IMR-90 (cell line): ENCODE data around the gene ARHGAP23.

Experiments used
- BHLHE40 ChIP-seq: fragments of 150-350 bp; IDR thresholded peaks from 2 replicates; pipeline ENCODE4 v1.6.1; 2016; ENCODE audit warnings: mild to moderate bottlenecking, low read depth, low read length
- CEBPB ChIP-seq: IDR thresholded peaks from 2 replicates; pipeline ENCODE4 v1.6.1; 2012; ENCODE audit warnings: low read depth, low read length, improper control_type of control experiment
- CHD1 ChIP-seq: IDR thresholded peaks from 2 replicates; pipeline ENCODE4 v1.6.1; 2012; ENCODE audit warnings: low read depth, low read length, improper control_type of control experiment
- FOS ChIP-seq: fragments of 150-350 bp; IDR thresholded peaks from 2 replicates; pipeline ENCODE4 v1.6.1; 2016; ENCODE audit warnings: low read depth, low read length
- MXI1 ChIP-seq: IDR thresholded peaks from 2 replicates; pipeline ENCODE4 v1.6.1; 2012; ENCODE audit warnings: low read depth, mild to moderate bottlenecking, low read length, moderate library complexity, borderline replicate concordance
- POLR2A ChIP-seq: IDR thresholded peaks from 2 replicates; pipeline ENCODE4 v1.6.1; 2012; ENCODE audit warnings: mild to moderate bottlenecking, low read depth, low read length
- RAD21 ChIP-seq: IDR thresholded peaks from 2 replicates; pipeline ENCODE4 v1.6.1; 2012; ENCODE audit warnings: low read length, improper control_type of control experiment
- RCOR1 ChIP-seq: IDR thresholded peaks from 2 replicates; pipeline ENCODE4 v1.6.1; 2012; ENCODE audit warnings: mild to moderate bottlenecking, low read length, improper control_type of control experiment; ENCODE audit not compliant: insufficient replicate concordance
- RFX5 ChIP-seq: IDR thresholded peaks from 2 replicates; pipeline ENCODE4 v1.8.0; 2012; ENCODE audit warnings: low read depth, mild to moderate bottlenecking, low read length, moderate library complexity
- TF ChIP-seq, protein P1 (sequence below): conservative IDR thresholded peaks from 2 replicates; pipeline ENCODE4 v1.5.1; 2012; ENCODE audit warnings: mild to moderate bottlenecking, low read depth, low read length, improper control_type of control experiment

DNA sequence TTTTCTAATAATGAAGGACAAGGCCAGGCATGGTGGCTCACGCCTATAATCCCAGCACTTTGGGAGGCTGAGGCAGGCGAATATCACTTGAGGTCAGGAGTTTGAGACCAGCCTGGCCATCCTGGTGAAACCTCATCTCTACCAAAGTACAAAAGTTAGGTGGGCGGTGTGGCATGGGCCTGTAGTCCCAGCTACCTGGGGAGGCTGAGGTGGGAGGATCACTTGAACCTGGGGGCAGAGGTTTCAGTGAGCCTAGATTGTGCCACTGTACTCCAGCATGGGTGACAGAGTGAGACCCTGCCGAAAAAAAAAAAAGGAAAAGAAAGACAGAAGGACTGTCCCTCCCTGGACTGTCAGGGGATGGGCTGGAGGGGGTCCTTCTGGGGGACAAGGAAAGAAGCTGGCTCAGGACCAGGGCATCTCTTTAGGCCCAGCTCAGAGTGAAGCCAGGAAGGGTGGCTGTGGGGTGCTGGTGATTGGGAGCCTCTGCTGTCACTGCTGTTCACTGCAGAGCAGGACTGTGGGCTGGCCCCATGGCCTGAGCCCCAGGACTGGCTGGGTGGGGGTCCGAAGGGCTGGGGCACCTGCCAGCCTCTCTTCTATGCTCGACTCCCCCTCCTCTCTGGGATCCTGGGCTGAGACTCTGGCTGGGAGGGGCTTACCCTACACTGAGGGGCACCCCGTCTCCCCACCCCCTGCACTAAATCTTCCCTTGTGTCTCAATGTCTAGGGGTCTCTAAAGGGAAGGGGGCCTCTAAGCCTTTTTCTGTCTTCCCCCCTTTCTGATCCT is 909 bp upstream of the ARHGAP23 start:
- TF ChIP-seq POLR2A (no peak), RCOR1 (no peak), CEBPB (no peak), RFX5 (no peak), MXI1 (no peak), FOS (no peak), RAD21 (no peak), CHD1 (no peak), BHLHE40 (no peak)
- TF ChIP-seq, protein P1, sequence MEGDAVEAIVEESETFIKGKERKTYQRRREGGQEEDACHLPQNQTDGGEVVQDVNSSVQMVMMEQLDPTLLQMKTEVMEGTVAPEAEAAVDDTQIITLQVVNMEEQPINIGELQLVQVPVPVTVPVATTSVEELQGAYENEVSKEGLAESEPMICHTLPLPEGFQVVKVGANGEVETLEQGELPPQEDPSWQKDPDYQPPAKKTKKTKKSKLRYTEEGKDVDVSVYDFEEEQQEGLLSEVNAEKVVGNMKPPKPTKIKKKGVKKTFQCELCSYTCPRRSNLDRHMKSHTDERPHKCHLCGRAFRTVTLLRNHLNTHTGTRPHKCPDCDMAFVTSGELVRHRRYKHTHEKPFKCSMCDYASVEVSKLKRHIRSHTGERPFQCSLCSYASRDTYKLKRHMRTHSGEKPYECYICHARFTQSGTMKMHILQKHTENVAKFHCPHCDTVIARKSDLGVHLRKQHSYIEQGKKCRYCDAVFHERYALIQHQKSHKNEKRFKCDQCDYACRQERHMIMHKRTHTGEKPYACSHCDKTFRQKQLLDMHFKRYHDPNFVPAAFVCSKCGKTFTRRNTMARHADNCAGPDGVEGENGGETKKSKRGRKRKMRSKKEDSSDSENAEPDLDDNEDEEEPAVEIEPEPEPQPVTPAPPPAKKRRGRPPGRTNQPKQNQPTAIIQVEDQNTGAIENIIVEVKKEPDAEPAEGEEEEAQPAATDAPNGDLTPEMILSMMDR: no peak
